SK-N-DZ (cell line): ENCODE measurements around the gene SRPK3.

Experiments used
- DNase-seq: peaks from one replicate; pipeline ENCODE4 v3.0.0-alpha.2; 2015; ENCODE audit warnings: low spot score

Gene SRPK3

GRCh38 chrX:153830640-153831428 is 50.0 kb downstream of the SRPK3 start:
- no peak for DNase-seq

- DNase-seq = peak; percentile 22
Measured at GRCh38 chrX:153831429-153832150, 50.7 kb downstream of the SRPK3 start.

GRCh38 chrX:153832728-153833127 is 51.9 kb downstream of the SRPK3 start:
- DNase-seq = no peak
